Measurements from ENCODE around the gene KDM4B. TPM values are rescaled to one million over a fixed set of nuclear protein-coding genes. Genes with fewer than 3 reads are reported as not detected.

KDM4B gene
- total RNA-seq, 1 donor from 2014 or later = 36.4 TPM

DNA sequence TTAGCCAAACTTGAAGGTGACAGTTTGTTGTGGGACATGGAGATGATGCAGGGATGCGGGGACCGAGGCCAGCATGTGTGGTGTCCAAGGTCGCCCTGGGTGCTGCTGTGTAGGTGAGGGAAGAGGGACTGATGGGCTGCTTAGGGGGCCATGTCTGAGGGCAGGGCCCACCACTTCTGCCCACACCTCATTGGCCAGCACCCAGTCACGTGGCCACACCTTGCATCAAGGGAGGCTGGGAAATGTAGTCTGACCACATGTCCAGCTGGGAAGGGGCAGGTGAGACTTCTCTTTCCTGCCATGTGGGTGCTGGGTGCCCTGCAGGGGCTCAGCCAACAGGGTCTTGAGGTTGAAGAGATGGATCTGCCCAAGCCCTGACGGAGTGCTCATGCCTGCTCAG is 88.9 kb downstream of the KDM4B start:
- ATAC-seq = no peak
- DNase-seq = no peak
- intact Hi-C loops (cut with micrococcal nuclease) = no loop called here

DNA sequence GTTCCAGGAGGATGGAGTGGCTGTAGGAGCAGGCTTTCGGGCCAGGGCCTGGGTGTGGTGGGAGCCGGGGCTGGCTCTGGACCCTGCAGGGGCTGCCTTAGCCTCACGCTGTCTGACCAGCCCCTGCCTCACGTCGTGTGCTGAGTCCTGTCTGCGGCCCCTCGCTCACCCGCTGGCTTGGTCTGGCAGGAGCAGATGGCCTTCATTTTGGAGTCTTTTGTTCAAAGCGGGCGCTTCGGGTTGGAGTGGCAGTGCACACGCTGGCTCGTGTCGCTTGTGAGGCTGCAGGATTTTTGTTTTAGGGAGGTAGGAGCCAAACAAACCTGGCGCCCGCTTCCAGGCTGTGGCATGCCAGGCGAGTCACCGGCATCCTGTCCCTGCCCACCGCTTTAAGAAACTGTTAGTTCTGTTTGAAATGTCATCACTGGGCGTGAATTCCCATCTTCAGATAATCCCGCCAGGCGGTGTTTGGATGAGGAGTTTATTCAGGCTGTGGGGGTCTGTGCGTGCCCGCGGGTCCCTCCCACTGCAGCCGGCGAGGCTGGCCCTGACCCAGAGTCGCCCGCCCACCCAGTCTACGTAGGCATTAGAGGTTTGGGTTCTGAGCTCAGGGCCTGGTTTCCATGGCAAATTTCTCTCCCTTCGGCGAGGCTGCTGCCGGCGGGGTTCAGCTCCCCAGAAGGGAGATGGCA is 89.8 kb downstream of the KDM4B start:
- ATAC-seq (no peak), DNase-seq (no peak)
- intact Hi-C loops (cut with micrococcal nuclease) = no loop called here

DNA sequence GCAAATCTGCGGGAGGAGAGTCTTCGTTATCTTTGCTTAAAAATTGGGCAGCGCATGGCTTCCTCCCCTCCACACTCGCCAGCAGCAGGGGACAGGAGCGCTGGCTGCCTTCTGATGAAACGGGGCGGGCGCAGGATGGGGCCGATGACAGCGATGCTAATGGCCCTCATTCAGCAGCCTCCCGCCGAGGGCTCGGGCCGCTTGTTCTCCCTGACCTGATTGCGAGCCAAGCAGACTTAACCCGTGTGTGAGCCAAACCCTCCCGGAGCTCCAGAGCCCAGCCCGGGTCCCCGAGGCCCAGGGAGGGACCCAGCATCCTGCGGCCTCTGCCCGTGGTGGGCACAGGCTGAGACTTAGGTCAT is 90.3 kb downstream of the KDM4B start:
- intact Hi-C loops (cut with micrococcal nuclease) = no loop called here
- ATAC-seq (peak; percentile 6), DNase-seq (no peak)

DNA sequence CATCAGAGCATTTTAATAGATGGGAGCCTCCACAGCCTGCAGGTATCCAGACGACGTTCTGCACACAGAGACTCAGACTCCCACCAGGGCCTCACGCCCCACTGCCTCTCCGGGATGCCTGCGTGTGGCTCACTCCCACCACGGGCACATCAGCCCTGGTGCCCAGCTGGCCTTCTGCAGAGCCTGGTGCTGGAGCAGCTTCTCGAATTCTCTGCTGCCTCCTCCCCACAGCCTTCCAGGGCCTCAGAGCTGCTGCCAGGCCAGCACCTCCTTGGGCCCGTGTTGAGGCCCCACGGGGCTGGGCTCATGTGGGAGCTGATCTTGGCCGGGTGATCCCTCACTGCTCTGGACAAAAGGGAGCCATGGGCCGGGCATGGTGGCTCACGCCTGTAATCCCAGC is 90.9 kb downstream of the KDM4B start:
- peak; percentile 25 for DNase-seq
- intact Hi-C loops (cut with micrococcal nuclease) = no loop called here
- no peak for ATAC-seq

DNA sequence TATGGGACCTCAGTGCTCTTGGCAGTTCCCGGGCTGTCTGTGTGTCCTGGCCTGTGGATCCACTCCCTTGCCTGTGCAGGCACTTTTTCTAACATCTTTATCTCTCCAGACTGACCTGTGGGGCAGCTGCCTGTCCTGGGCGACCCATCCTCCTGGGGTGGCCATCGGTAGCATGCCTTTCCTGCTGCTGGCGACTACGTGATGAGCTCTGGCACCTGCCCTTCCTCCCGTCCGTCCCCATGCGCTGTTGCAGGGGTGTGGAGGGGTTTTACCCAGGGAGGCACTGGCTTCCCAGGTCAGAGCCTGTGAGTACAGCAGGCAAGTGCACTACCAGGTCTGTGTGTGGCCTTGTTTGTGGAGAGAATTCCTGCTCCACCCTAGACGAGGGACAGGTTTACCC is 93.3 kb downstream of the KDM4B start:
- no peak for ATAC-seq
- no peak for DNase-seq
- intact Hi-C loops (cut with micrococcal nuclease) = no loop called here

DNA sequence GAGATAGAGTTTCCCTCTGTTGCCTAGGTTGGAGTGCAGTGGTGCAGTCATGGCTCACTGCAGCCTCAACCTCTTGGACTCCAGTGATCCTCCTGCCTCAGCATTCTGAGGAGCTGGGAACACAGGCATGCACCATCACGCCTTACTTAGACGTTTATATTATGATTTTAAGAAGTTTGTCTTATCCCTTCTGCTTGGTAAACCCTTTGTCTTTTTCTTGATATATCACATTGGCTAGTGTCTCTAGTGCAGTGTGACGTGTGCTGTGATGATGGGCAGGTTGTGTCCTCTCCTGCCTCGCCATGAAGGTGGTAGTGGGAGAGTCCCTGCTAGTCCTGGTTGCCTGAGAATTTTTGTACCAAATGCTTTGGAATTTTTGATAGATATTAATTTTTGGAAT is 93.9 kb downstream of the KDM4B start:
- DNase-seq = no peak
- ATAC-seq = no peak
- intact Hi-C loops (cut with micrococcal nuclease) = no loop called here

DNA sequence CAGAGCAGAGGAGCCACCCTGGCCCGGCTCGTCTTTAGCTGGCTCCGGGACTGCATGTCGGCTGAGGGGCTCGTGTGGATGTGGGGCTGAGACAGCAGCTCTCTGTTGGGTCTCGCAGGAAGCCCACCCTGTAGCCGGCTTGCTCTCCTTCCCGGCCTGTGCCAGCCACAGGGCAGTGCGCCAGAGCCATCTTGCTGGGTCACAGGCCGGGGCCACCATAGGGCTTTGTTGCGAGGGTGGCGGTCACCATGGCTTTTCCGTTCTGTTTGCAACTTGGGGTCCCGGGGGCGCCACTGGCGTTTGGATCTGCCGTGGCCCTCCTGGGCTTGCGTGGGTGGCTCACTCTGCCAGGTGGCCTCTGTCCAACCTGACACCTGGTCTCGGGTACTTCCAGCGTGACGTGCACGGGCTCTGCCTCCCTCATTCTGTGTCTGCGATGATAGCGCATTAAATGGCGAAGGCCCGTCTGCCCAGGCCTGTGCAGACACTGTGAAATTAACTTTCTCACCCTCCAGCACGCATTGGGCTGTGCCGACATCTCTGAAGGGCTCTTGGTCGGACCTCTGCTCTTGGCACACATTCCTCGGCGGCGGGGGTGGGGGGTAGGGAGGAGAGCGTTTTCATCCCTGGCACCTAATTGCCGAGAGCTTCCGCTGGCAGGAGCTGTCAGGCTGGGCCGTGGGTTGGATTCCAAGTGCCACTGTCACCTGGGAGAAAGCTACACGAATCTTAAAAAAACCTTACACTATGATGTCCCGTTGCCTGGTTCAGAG is 95.1 kb downstream of the KDM4B start:
- intact Hi-C loops (cut with micrococcal nuclease) = no loop called here
- no peak for ATAC-seq
- DNase-seq = no peak

DNA sequence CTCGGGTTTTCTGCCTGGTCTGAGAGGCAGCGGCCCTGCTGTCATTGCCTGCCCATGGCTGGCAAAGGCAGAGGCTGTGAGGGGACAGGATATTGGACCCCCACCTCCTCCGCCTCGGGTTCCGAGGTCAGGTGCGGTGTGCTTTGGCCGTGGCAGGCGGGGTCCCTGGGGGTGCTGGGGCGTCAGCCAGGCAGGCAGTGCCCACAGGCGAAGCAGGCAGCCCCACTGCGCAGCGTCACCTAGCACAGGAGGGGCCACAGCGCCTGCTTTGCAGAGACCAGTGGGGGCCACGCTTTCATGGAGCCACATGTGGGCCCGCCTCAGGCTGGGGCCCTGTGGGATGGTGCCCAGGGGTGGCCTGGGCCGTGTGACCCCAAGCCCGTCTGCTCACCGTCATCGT is 96.0 kb downstream of the KDM4B start:
- no peak for ATAC-seq
- intact Hi-C loops (cut with micrococcal nuclease) = no loop called here
- DNase-seq = no peak

DNA sequence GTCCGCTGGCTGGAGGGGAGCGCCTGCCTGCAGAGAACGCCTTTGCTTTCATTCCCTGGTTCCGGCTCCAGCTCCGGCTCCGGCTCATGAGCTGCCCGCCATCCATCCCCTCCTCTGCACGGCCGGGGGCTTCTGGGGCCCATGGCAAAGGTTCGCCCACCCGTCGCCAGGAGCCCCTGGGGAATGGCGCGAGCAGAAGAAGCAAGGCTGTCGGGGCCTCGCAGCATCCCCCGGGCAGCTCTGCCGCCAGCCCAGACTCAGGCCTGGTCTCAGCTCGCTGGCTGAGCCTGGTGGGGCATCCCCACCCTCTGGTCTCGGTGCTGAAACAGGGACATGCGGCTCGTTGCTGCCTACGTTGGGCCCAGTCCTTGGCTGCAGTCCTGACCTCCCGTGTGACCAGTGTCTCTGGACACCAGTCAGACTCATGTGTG is 96.8 kb downstream of the KDM4B start:
- no peak for ATAC-seq
- intact Hi-C loops (cut with micrococcal nuclease) = no loop called here
- DNase-seq = no peak

DNA sequence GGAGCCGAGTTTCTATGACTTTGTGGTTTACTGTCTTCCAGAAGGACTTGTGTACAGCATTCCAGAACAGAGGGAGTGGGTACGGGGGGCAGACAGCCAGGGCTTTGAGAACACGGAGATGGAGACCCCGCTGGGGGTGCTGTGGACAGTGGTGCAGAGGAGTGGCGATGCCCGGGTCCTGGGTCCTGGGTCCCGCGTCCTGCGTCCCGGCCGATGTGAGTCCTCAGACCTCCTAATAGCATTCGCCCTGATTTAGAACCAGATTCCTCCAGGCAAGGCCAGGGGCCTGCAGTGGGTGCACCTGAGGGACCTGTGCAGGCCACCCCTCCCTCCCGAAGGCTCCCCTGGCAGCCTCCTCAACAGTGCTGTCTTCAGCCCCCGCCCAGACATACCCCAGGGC is 97.9 kb downstream of the KDM4B start:
- ATAC-seq (no peak), DNase-seq (no peak)
- intact Hi-C loops (cut with micrococcal nuclease) = no loop called here

DNA sequence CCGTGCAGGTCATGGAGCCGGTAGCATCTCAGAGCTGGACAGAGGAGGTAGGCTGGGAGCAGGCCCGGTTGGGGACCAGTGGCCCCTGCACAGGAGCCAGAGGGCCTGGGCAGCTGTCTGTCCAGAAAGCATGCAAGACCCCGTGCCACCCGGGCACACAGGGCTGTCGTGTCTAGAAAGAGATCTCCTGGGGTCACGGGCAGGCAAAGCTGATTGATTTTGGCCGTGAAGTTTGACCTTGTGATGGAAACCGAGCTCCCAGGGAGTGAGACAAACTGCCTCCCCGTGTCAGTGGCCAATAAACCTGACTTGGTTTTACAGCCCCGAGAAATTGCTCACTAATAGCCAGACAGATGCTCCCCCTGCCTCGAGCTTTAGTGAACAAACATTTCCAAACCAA is 98.8 kb downstream of the KDM4B start:
- intact Hi-C loops (cut with micrococcal nuclease) = no loop called here
- ATAC-seq = no peak
- DNase-seq = no peak

DNA sequence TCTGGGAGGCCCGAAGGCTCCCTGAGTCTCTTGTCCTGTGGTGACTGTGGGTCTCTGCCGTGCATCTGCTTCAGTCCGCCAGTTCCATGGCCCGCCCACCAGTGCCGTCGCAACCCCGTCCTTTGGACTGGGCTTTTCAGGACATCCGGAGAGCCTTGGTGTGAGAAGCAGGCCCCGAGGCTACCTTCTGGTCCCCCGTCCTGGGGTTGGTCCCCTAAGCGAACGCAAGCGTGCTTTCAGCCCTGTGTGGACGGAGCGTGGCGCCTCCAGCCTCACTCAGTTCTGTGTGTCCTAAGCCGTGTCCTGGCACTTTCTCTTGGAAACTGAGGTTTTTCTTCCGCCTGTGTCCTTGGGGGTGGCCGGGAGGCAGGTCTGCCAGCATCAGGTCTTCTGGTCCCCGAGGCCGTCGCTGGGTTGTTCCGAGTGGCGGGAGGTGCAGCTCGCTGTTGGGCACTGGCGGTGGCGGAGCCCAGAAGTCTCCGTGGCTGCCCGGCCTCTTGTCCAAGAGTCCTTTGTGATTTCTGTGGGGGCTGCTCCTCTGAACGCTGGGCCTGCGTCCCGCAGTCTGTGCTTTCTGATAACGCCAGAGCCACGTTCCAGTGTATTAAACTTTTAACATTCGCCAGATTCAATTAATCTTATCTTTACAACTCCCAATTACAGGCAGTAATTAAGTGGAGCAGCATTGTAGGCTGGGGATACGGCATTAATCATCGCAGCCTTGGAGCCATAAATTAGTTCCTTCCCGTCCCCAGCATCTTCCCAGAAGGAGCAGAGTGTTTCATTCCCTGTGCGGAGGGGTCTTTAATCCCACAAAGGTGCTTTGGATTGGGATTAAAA is 99.5 kb downstream of the KDM4B start:
- intact Hi-C loops (cut with micrococcal nuclease) = no loop called here
- DNase-seq (no peak), ATAC-seq (peak; percentile 11)

DNA sequence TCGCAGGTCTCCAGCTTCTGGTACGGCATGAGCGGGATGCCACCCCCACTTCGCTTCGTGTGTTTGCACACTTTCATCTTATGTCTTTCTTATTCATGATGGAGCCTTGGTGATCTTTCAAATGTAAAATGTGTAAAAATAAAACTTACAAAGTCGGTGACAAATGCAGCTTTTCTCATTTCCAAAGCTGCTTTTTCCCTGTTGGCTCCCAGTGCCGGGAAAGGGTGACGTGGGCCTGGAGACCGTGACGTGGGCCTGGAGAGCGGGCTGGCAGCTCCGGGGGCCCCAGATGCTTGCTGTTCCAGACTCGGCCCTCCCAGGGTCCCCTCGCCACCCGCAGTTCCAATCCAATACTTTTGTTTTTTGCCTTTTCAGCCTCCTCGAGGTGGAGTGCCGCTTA is 101.4 kb downstream of the KDM4B start:
- ATAC-seq (no peak), DNase-seq (no peak)
- intact Hi-C loops (cut with micrococcal nuclease) = no loop called here

DNA sequence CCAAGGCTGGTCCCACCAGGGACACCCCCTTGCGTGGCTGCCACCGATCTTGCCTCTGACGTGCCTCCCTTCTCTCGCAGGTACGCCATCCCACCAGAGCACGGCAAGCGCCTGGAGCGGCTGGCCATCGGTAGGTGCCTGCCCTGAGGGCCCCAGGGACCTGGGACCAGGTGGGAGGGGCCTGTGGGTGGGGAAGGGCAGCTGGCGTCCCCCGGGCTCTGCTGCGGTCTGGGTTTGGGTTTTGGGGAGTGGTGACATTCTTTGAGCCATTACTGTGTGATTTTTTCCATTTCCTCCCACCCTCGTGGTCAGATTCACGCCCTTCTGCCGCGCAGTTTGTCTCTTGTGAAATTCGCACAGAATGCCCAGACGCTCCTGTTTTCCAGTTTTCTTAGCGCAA is 102.0 kb downstream of the KDM4B start:
- ATAC-seq (no peak), DNase-seq (no peak)
- intact Hi-C loops (cut with micrococcal nuclease) = no loop called here

DNA sequence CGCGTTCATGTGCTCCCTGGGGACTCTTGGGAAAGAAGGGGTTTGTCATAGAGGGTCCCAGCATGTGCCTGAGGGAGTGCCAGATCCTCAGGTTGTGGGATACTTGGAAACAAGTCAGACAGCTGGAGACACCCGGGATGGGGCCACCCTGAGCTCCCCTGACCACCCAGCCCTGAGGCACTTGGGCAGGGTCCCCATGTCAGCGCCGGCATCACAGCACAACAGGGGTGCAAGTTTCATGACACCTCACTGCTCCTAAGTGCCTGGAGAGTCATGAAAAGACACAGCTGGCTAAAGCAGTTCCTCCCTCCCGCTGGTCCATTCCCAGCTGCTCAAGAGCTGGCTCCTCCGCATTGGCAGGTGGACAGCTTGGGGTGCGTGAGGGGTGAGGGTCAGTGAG is 102.7 kb downstream of the KDM4B start:
- intact Hi-C loops (cut with micrococcal nuclease) = no loop called here
- ATAC-seq (peak; percentile 23), DNase-seq (no peak)

DNA sequence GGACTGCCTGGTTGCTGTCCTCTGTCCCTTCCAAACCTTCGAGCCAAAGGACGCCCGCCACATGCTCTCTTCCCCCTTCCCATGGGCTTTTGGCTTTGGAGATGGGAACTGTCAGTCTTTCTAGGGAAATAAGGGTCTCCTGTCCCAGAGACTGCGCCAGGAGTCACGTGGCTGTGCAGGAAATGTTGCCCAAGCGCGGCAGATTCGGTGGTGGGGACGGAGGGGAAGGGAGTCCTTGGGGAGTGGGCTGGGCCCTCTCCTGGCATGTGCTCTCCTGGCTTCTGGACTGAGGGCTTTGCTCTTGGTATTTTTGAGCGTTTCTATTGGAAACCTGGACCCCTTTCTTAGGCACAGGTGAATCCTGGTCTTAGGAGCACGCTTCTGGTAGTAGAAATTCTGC is 103.2 kb downstream of the KDM4B start:
- DNase-seq = peak; percentile 58
- ATAC-seq = peak; percentile 44
- intact Hi-C loops (cut with micrococcal nuclease) = no loop called here

DNA sequence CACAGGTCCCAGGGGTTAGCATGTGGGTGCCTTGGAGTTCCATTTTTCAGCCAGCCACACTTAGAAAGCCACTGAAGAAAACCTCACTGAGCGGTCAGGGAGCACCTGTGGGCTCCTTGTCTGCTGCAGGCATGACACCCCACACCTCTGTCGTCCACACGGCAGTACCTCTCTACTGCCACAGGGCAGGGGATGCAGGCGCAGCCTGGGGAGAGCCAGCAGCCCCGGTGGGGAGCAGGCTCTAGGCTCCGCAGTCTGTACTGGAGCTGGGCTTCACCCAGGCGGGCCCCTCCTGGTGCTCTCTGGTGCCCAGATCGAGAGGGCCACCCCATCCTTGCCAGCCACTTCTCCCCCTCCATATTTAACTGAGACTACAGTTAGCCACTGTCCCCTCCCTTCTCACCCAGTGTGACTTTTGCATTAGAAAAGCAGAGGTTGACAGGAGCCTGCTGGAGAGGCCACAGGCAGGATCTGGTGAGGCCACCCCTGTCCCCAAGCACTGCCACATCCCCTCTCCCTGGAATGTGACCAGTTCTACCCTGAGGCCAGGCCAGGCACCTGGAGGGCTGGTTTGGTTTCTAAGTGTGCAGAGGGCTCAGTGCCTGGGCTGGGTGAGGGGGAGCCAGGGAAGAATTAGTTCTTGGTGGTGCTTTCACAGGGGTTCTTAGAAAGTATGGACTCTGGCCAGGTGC is 104.4 kb downstream of the KDM4B start:
- intact Hi-C loops (cut with micrococcal nuclease) = no loop called here
- ATAC-seq (no peak), DNase-seq (no peak)

DNA sequence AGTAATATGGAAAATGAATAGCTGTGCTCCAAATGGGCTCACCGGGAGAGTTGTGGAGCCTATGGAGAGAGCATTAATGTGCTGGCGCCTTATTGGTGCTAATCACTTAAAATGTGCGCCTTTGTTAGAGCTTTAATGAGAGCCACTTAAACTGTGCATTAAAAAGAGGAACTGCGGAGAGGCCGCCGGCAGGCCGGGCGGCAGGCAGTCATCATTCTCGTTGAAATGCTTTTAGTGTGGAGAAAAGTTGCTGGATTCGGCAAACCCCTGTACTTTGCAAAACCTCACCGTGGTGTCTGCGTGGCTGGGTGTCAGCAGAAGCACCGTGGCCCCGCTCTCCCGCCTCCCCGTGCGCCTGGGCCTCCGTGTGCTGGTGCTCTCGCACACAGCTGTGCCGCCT is 105.5 kb downstream of the KDM4B start:
- DNase-seq (no peak), ATAC-seq (no peak)
- intact Hi-C loops (cut with micrococcal nuclease) = no loop called here

DNA sequence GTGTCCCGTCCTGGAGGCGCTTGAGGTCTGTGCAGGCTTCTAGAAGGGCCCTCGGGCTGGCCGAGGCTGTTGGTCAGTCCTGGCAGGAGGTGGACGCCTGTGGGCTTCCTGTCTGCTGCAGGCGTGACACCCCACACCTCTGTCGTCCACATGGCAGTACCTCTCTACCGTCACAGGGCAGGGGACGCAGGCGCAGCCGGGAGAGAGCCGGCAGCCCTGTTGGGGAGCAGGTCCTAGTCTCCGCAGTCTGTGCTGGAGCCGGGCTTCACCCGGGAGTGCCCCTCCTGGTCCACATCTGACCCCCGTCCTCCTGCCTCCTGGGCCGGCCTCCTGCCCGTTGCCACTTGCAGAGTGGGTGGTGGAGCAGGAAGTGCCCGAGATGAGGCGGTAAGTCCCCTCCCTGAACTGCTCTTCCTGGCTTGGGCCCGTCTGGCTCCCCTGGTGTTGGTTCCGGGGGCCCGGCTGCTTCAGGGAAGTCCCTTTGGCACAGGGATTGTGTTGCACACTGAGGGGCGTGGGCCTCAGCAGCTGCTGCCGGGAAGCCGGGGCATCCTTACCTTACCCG is 106.0 kb downstream of the KDM4B start:
- ATAC-seq (no peak), DNase-seq (no peak)
- intact Hi-C loops (cut with micrococcal nuclease) = no loop called here

Measured in left ventricle myocardium superior (tissue), 1 donor.